Stimulated activated CD4-positive, alpha-beta T cell treated with anti-CD3 and anti-CD28 coated beads, TNF-alpha, amount 100 ng/mL, for 1 hour (primary cell): ENCODE data around the gene BCAM.
A peak's percentile ranks its signal among the peaks of the same experiment; 100 is the strongest.
"Not testable (repeated sequence)": the region's sequence is repeated elsewhere in the genome, so short reads cannot be mapped to it uniquely, and the experiment has no call there.

Source experiments
- DNase-seq, 3 donors: peaks; one replicate each; pipeline ENCODE4 v3.0.0-alpha.2; 2020; ENCODE audit warnings: low read depth in 3 of 3, low spot score in 1 of 3

BCAM gene

DNA sequence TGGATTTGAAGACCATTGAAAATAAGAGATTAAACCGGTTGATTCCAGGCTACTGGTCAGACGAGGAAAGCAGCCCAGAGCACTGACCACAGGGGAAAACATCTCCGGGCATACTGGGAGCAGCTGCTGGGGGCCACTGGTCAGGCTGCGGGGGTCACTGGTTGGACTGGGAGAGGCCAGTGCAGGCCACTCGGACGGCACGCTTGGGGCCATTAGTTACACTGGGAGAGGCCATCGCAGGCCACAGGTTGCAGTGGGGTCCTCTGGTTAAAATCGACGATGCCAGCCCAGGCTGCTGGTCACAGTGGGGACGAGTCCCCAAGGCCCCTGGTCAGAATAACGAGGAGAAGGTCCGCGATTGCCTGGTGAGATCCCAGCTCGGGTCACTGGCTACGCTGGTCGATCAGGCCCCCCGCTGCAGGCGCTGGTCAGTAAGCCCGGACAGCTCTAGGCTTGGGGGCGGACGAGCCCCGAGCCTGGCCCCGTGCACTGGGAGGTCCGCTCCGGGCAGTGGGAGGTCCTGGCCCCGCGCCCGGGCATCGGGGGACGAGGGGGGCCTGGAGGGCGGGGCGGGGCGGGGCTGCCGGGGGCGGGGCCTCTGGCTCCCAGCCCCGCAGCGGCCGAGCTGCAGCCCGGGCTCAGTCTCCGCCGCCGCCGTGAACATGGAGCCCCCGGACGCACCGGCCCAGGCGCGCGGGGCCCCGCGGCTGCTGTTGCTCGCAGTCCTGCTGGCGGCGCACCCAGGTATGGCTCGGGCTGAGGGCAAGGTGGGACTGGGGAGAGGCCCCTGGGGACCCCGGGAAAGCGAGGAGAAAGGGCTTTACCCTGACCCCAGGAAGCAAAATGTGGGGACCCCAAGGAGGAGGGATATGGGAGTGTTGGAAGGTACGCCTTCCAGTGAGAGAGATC, at the start of gene BCAM:
Gene BCAM (plus strand): TSS at position 641 of the 909 bp plus-strand sequence. CDS start 22 bp downstream, at position 663.
- DNase-seq, result no peak

- DNase-seq, result no peak
Observed at GRCh38 chr19:44762038-44762437, 46.9 kb upstream of the BCAM start.

GRCh38 chr19:44765033-44765948, 43.6 kb upstream of the BCAM start:
- DNase-seq, result no peak

DNA sequence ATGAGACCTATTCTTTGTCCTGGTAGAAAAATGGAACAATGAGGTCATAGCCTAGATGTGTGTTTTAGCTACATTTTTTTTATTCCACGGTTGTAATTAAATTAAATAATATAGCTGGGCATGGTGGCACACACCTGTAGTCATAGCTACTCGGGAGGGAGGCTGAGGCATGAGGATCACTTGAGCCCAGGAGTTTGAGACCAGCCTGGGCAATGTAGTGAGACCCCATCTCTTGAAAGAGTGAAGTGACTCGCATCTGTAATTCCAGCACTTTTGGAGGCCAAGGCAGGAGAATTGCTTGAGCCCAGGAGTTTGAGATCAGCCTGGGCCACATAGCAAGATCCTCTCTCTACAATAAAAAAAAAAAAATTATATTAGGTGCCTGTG, 43.0 kb upstream of the BCAM start:
- DNase-seq, result no peak

GRCh38 chr19:44767295-44768180, 41.4 kb upstream of the BCAM start:
- DNase-seq, result no peak

GRCh38 chr19:44770550-44771257, 38.2 kb upstream of the BCAM start:
- peak; percentile 95 to 98 (median 95) for DNase-seq

- DNase-seq, result not testable (repeated sequence)
Observed at GRCh38 chr19:44772144-44772543, 36.8 kb upstream of the BCAM start.

DNA sequence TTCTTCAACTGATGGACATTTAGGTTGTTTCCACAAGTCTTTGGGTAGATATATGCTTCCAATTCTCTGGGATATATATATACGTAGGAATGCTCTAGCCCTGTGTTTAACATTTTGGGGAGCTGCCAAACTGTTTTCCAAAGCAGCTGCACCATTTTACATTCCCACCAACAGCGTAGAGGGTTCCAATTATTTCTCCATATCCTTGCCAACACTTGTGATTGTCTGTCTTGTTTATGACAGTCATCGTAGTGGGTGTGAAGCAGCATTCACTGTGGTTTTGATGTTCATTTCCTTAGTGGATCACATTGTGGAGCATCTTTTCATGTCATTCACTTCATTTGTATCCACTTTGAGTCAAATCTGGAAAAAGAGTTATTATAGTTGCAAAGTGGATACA, 35.9 kb upstream of the BCAM start:
- no peak for DNase-seq

- DNase-seq, result no peak
Observed at GRCh38 chr19:44775676-44776240, 33.1 kb upstream of the BCAM start.

GRCh38 chr19:44776402-44777096, 32.4 kb upstream of the BCAM start:
- no peak for DNase-seq

- DNase-seq, result no peak
Observed at GRCh38 chr19:44777715-44778347, 31.1 kb upstream of the BCAM start, which contains the start of gene CBLC. CBLC (plus strand) TSS chr19:44777890; CDS start chr19:44777932, 42 bp downstream.

GRCh38 chr19:44779150-44779549, 29.8 kb upstream of the BCAM start:
- DNase-seq, result no peak

GRCh38 chr19:44781694-44782093, 27.2 kb upstream of the BCAM start:
- not testable (repeated sequence) for DNase-seq

GRCh38 chr19:44782729-44783128, 26.2 kb upstream of the BCAM start:
- DNase-seq, result no peak

- no peak for DNase-seq
Observed at GRCh38 chr19:44783545-44783944, 25.4 kb upstream of the BCAM start.

GRCh38 chr19:44785271-44785670, 23.6 kb upstream of the BCAM start:
- no peak for DNase-seq

- no peak for DNase-seq
Observed at GRCh38 chr19:44785993-44786392, 22.9 kb upstream of the BCAM start.

DNA sequence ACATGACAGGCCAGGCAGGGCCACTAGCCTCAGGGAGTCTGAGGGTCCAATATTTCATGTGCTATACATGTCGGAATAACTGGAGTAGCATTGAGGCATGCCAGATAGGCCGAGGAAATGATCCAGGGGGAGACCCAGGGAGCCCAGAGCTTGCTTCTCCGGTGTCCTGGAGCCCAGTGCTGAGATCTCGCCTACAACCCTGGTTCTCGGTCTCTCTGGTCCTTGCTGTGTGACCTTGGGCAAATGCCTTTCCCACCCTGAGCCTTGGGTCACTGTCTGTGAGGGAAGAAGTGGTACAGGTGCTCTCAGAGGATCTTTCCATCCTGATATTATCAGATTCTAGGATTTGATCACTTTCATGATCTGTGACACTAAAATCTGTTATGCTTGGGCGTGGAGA, 19.9 kb upstream of the BCAM start:
- DNase-seq, result no peak
